Endodermal cell (in vitro differentiated cells): ENCODE results near the gene GABRB2. TPM values are rescaled to one million over a fixed set of nuclear protein-coding genes. Genes with fewer than 3 reads are reported as not detected.

Source experiments
- DNase-seq: peaks from one replicate; pipeline ENCODE4 v3.0.0-alpha.2; 2017
- H3K27ac ChIP-seq: 2 replicates; pipeline ENCODE4 v1.5.1; 2013; ENCODE audit warnings: mild to moderate bottlenecking, low read depth, low read length, moderate library complexity
- H3K27me3 ChIP-seq: 2 replicates; pipeline ENCODE4 v1.6.1; 2013; ENCODE audit warnings: mild to moderate bottlenecking, low read length, moderate library complexity; ENCODE audit not compliant: insufficient read depth, control insufficient read depth, poor library complexity, severe bottlenecking
- H3K36me3 ChIP-seq: 2 replicates; pipeline ENCODE4 v1.7.0; 2013; ENCODE audit warnings: mild to moderate bottlenecking, low read length, moderate library complexity; ENCODE audit not compliant: control insufficient read depth, insufficient read depth
- H3K4me1 ChIP-seq: one replicate; pipeline ENCODE4 v1.7.0; 2013; ENCODE audit warnings: low read length; ENCODE audit not compliant: control insufficient read depth, insufficient read depth
- H3K4me3 ChIP-seq: 2 replicates; pipeline ENCODE4 v1.5.1; 2013; ENCODE audit warnings: mild to moderate bottlenecking, low read length, moderate library complexity
- H3K9ac ChIP-seq: 2 replicates; pipeline ENCODE4 v1.6.1; 2013; ENCODE audit warnings: mild to moderate bottlenecking, low read length, moderate library complexity; ENCODE audit not compliant: poor library complexity, severe bottlenecking; ENCODE audit errors: extremely low read depth
- H3K9me3 ChIP-seq: 2 replicates; pipeline ENCODE4 v1.6.1; 2013; ENCODE audit warnings: mild to moderate bottlenecking, low read length, moderate library complexity; ENCODE audit not compliant: control insufficient read depth
- H3K27ac Mint-ChIP-seq: 2 replicates; pipeline ENCODE4 v1.8.0; 2020; ENCODE audit warnings: mixed read lengths
- H3K27me3 Mint-ChIP-seq: 2 replicates; pipeline ENCODE4 v1.8.0; 2021; ENCODE audit warnings: mild to moderate bottlenecking, mixed read lengths; ENCODE audit not compliant: insufficient read depth
- H3K36me3 Mint-ChIP-seq: 2 replicates; pipeline ENCODE4 v1.8.0; 2020; ENCODE audit warnings: low read depth, mixed read lengths
- H3K4me1 Mint-ChIP-seq: 2 replicates; pipeline ENCODE4 v1.8.0; 2020; ENCODE audit warnings: mixed read lengths
- H3K4me3 Mint-ChIP-seq: 2 replicates; pipeline ENCODE4 v1.8.0; 2020; ENCODE audit warnings: mild to moderate bottlenecking, moderate library complexity, mixed read lengths
- H3K9me3 Mint-ChIP-seq: 2 replicates; pipeline ENCODE4 v1.8.0; 2020; ENCODE audit warnings: mild to moderate bottlenecking, mixed read lengths
- WGBS, 2 experiments: methylation state at CpG; one replicate each; pipeline versions ENCODE4 v1.1.5 to v1.1.7; 2013; ENCODE audit warnings: missing lambda C conversion rate in 2 of 2, mixed read lengths in 1 of 2; ENCODE audit not compliant: insufficient coverage in 1 of 2, insufficient read length in 1 of 2; 5-methylcytosine and 5-hydroxymethylcytosine counted together
- total RNA-seq, 2 donors: library from RNA; stranded (reverse); fragmentation: NEBNext Ultra II Directional in 1 of 2; extraction: Animal tissue kit (Norgen Biotek cat#: 25700) in 1 of 2; gene quantifications; 2 replicates in 1 of 2; 3 replicates in 1 of 2; pipeline ENCODE4 v1.2.1, GENCODE V29; 2021
- TF ChIP-seq, protein P1 (sequence below): fragments of 200-600 bp; sonication (generic); conservative IDR thresholded peaks from 2 replicates; pipeline ENCODE4 v1.5.0; 2021; ENCODE audit warnings: antibody characterized with exemption, mild to moderate bottlenecking

The GABRB2 gene
- total RNA-seq, 2 donors from 2014 or later = 0.77 to 2.5 TPM

GRCh38 chr5:161549106-161549505 lies 2.6 kb upstream of the GABRB2 start:
- Histone ChIP-seq H3K4me3 (peak overlapping the region; percentile 84), H3K36me3 (no peaks in the 10 kb centered on the region), H3K27me3 (peaks cover 30% of the 10 kb centered on the region), H3K9me3 (no peaks in the 10 kb centered on the region), H3K27ac (no peak overlapping the region), H3K4me1 (peaks cover 6% of the 10 kb centered on the region), H3K9ac (no peak overlapping the region)
- WGBS, 2 experiments = 0 to 9% methylated on average over 1 to 15 of the region's 15 CpGs
- Mint-ChIP-seq H3K4me1 (peaks cover 29% of the 10 kb centered on the region), H3K27ac (no peak overlapping the region), H3K36me3 (no peaks in the 10 kb centered on the region), H3K27me3 (peaks cover 72% of the 10 kb centered on the region), H3K9me3 (peaks cover 16% of the 10 kb centered on the region), H3K4me3 (peak overlapping the region; percentile 66)
- TF ChIP-seq, protein P1, sequence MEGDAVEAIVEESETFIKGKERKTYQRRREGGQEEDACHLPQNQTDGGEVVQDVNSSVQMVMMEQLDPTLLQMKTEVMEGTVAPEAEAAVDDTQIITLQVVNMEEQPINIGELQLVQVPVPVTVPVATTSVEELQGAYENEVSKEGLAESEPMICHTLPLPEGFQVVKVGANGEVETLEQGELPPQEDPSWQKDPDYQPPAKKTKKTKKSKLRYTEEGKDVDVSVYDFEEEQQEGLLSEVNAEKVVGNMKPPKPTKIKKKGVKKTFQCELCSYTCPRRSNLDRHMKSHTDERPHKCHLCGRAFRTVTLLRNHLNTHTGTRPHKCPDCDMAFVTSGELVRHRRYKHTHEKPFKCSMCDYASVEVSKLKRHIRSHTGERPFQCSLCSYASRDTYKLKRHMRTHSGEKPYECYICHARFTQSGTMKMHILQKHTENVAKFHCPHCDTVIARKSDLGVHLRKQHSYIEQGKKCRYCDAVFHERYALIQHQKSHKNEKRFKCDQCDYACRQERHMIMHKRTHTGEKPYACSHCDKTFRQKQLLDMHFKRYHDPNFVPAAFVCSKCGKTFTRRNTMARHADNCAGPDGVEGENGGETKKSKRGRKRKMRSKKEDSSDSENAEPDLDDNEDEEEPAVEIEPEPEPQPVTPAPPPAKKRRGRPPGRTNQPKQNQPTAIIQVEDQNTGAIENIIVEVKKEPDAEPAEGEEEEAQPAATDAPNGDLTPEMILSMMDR = no peak
- DNase-seq = no peak

DNA sequence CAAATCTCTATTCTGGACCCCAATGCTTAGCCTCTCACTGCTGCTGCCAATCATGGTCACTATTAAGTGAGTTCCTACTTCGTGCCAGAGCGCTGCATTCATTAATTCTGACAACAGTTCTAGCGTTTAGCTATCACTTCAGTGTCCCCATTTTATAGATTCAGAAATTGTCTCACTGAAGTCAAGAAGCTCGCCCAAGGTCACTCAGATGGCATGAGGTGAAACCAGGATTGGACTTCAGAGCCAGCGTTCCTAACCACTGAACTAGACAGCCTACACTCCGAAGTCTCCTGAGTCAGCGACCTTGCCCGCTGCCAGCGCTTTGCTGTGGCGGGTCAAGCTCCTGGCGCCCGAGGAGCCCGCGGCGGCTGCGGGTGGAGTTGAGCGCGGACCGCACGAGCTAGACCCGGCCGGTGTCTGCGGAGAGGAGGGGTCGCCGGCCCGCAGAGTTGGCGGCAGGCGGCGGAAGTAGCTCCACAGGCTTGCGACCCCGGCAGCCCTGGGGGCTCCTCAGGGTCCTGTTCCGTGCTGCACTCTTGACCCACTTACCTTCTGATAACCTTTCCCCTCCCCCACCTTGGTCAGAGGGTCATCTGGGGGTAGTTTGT lies 2.1 kb upstream of the GABRB2 start:
- Histone ChIP-seq H3K4me3 (peak overlapping the region; percentile 84), H3K9me3 (no peaks in the 10 kb centered on the region), H3K27me3 (peaks cover 30% of the 10 kb centered on the region), H3K9ac (no peak overlapping the region), H3K4me1 (peaks cover 7% of the 10 kb centered on the region), H3K27ac (no peak overlapping the region), H3K36me3 (no peaks in the 10 kb centered on the region)
- Mint-ChIP-seq H3K9me3 (peaks cover 16% of the 10 kb centered on the region), H3K27ac (no peak overlapping the region), H3K36me3 (no peaks in the 10 kb centered on the region), H3K4me1 (peaks cover 29% of the 10 kb centered on the region), H3K27me3 (peaks cover 74% of the 10 kb centered on the region), H3K4me3 (peak overlapping the region; percentile 66)
- DNase-seq = peak; percentile 80
- TF ChIP-seq, protein P1 = no peak
- WGBS, 2 experiments = 1 to 2% methylated on average over 9 to 32 of the region's 32 CpGs

DNA sequence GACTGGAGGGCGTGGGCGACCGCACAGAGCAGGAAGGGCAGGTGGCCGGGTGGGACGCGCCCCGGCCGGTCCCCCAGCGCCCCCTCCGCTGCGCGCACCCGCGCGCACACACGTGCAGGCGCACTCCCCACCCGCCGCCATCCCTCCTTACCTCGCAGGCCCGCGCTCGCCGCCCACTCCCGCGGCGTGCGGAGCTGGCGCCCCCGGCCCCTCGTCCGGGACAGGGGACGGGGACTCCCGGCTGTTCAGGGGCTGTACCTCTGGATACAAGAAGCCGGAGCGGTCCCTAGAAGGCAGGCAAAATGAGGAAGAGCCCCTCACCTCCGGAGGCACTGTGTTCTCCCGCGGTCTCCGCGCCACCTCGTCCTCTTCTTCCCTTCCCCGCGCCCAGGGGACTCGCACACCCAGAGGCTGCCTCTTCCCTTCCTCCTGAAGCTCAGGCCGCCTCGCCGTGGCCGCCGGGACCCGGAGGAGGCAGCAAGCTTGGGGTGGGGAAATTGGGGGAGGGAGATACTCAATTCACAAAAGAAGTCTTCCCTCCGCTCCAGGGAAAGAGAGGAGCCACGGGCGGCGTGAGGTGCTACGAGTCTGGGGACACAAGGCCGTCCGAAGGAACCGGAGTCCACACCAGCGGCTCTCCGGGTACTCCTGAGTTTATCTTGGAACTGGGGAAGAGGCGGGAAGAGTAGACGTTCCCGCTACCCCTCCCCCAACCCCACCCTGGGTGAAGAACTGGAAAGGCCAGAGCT lies 1.4 kb upstream of the GABRB2 start:
- H3K27ac Mint-ChIP-seq = no peak overlapping the region
- peaks cover 78% of the 10 kb centered on the region for H3K27me3 Mint-ChIP-seq
- H3K9ac ChIP-seq = peak overlapping the region; percentile 32
- H3K36me3 Mint-ChIP-seq = no peaks in the 10 kb centered on the region
- TF ChIP-seq, protein P1 = no peak
- peak; percentile 78 for DNase-seq
- H3K9me3 ChIP-seq = no peaks in the 10 kb centered on the region
- peaks cover 16% of the 10 kb centered on the region for H3K9me3 Mint-ChIP-seq
- WGBS, 2 experiments = 0% methylated on average over 62 of the region's 64 CpGs; no CpG with 5 or more reads in 1 of the 2 experiments
- peaks cover 30% of the 10 kb centered on the region for H3K27me3 ChIP-seq
- H3K4me1 ChIP-seq = peaks cover 7% of the 10 kb centered on the region
- H3K4me3 ChIP-seq = peak overlapping the region; percentile 84
- H3K4me3 Mint-ChIP-seq = peak overlapping the region; percentile 66
- H3K36me3 ChIP-seq = no peaks in the 10 kb centered on the region
- peaks cover 29% of the 10 kb centered on the region for H3K4me1 Mint-ChIP-seq
- no peak overlapping the region for H3K27ac ChIP-seq
